Raji (cell line): ENCODE data around the gene TAS2R40.

Experiments used
- POLR2A ChIP-seq: IDR thresholded peaks from 2 replicates; pipeline ENCODE4 v1.6.1; 2011; ENCODE audit warnings: low read depth, low read length, control low read depth; ENCODE audit not compliant: insufficient read depth

The TAS2R40 gene

GRCh38 chr7:143259765-143260164 lies 37.9 kb downstream of the TAS2R40 start:
- no peak for TF ChIP-seq POLR2A

- no peak for TF ChIP-seq POLR2A
These were observed 40.1 kb downstream of the TAS2R40 start for GRCh38 chr7:143261901-143262300.

GRCh38 chr7:143263266-143264195 lies 41.7 kb downstream of the TAS2R40 start, which contains the start of gene GSTK1:
GSTK1 (plus strand) TSS chr7:143263441; CDS start chr7:143263514, 73 bp downstream.
- TF ChIP-seq POLR2A: peak; percentile 96

- no peak for TF ChIP-seq POLR2A
These were observed 43.3 kb downstream of the TAS2R40 start for GRCh38 chr7:143265017-143265693.

GRCh38 chr7:143269251-143269650 lies 47.4 kb downstream of the TAS2R40 start:
- TF ChIP-seq POLR2A: no peak

- no peak for TF ChIP-seq POLR2A
These were observed 49.4 kb downstream of the TAS2R40 start for GRCh38 chr7:143271240-143271639.
